MM.1S (cell line): ENCODE measurements around the gene RNF113B.

Experiments used
- DNase-seq: peaks from one replicate; pipeline ENCODE4 v3.0.0-alpha.2; 2015
- H2AFZ ChIP-seq: fragments of 300-600 bp; sonication (generic); 2 replicates; pipeline ENCODE4 v1.6.0; 2016; ENCODE audit warnings: antibody characterized with exemption, low read length
- H3F3A ChIP-seq: fragments of 300-600 bp; sonication (generic); 2 replicates; pipeline ENCODE4 v1.6.1; 2016; ENCODE audit warnings: mild to moderate bottlenecking, antibody characterized with exemption, low read length, moderate library complexity, mixed read lengths; ENCODE audit not compliant: insufficient read depth
- H3K27ac ChIP-seq: fragments of 300-600 bp; sonication (generic); 2 replicates; pipeline ENCODE4 v1.5.1; 2016; ENCODE audit warnings: mild to moderate bottlenecking, low read length
- H3K27me3 ChIP-seq: fragments of 300-600 bp; sonication (generic); replicated peaks from 2 replicates; pipeline ENCODE4 v1.6.0; 2016; ENCODE audit warnings: low read length; ENCODE audit not compliant: insufficient read depth
- H3K36me3 ChIP-seq: fragments of 300-600 bp; sonication (generic); replicated peaks from 2 replicates; pipeline ENCODE4 v1.6.1; 2016; ENCODE audit warnings: mild to moderate bottlenecking, low read length, mixed read lengths; ENCODE audit not compliant: insufficient read depth
- H3K4me1 ChIP-seq: fragments of 300-600 bp; sonication (generic); 2 replicates; pipeline ENCODE4 v1.6.1; 2016; ENCODE audit warnings: low read length, mixed read lengths
- H3K4me2 ChIP-seq: fragments of 300-600 bp; sonication (generic); 2 replicates; pipeline ENCODE4 v1.6.0; 2016; ENCODE audit warnings: low read depth, low read length
- H3K4me3 ChIP-seq: fragments of 300-600 bp; sonication (generic); 2 replicates; pipeline ENCODE4 v1.5.1; 2016; ENCODE audit warnings: low read length, mixed read lengths
- H3K79me2 ChIP-seq: fragments of 300-600 bp; sonication (generic); 2 replicates; pipeline ENCODE4 v1.6.1; 2016; ENCODE audit warnings: mixed run types, low read length, mixed read lengths
- H3K9ac ChIP-seq: fragments of 300-600 bp; sonication (generic); 2 replicates; pipeline ENCODE4 v1.6.1; 2016; ENCODE audit warnings: low read length, mixed read lengths
- H3K9me2 ChIP-seq: fragments of 300-600 bp; sonication (generic); replicated peaks from 2 replicates; pipeline ENCODE4 v1.6.1; 2016; ENCODE audit warnings: mild to moderate bottlenecking, low read length, mixed read lengths; ENCODE audit not compliant: insufficient read depth
- H3K9me3 ChIP-seq: fragments of 300-600 bp; sonication (generic); replicated peaks from 2 replicates; pipeline ENCODE4 v1.6.1; 2016; ENCODE audit warnings: mild to moderate bottlenecking, low read length, mixed read lengths; ENCODE audit not compliant: insufficient read depth
- H4K20me1 ChIP-seq: fragments of 300-600 bp; sonication (generic); 2 replicates; pipeline ENCODE4 v1.6.1; 2016; ENCODE audit warnings: mild to moderate bottlenecking, low read length, moderate library complexity, mixed read lengths; ENCODE audit not compliant: insufficient read depth
- EZH2 ChIP-seq: fragments of 300-600 bp; sonication (generic); optimal IDR thresholded peaks from 2 replicates; pipeline ENCODE3; 2017; ENCODE audit warnings: low read depth, mild to moderate bottlenecking, antibody characterized with exemption, low read length, mixed read lengths
- EZH2phosphoT487 ChIP-seq: fragments of 300-600 bp; sonication (generic); IDR thresholded peaks from 2 replicates; pipeline ENCODE4 v1.6.1; 2018; ENCODE audit warnings: antibody characterized with exemption, low read length
- TF ChIP-seq, protein P1 (sequence below): fragments of 300-600 bp; sonication (generic); IDR thresholded peaks from 2 replicates; pipeline ENCODE4 v1.5.1; 2016; ENCODE audit warnings: antibody characterized with exemption, low read length, mixed read lengths

RNF113B gene

DNA sequence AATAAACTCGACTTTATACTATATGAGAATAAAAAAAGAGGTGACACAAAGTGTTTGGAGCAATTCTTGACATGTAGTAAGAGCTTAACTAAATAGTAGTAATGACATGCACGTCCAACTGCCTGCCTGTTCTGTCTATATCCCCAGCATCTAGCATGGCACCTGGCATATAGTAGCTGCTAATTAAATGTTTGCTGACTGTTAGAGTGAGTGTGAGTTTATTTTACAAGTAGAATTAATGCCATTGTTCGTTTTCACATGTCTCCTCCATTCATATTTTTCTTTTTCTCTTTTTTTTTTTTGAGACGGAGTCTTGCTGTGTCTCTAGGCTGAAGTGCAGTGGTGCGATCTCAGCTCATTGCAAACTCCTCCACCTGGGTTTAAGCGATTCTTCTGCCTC is 38.4 kb upstream of the RNF113B start:
- H3F3A ChIP-seq: no peaks in the 10 kb centered on the region
- no peaks in the 10 kb centered on the region for H3K9me2 ChIP-seq
- no peak overlapping the region for H2AFZ ChIP-seq
- no peaks in the 10 kb centered on the region for H3K79me2 ChIP-seq
- no peaks in the 10 kb centered on the region for H3K27me3 ChIP-seq
- H3K27ac ChIP-seq: no peak overlapping the region
- H4K20me1 ChIP-seq: no peaks in the 10 kb centered on the region
- H3K4me1 ChIP-seq: no peaks in the 10 kb centered on the region
- no peak overlapping the region for H3K9ac ChIP-seq
- no peak overlapping the region for H3K4me3 ChIP-seq
- no peak for DNase-seq
- H3K4me2 ChIP-seq: no peak overlapping the region
- no peak for TF ChIP-seq EZH2
- no peak for TF ChIP-seq EZH2phosphoT487
- TF ChIP-seq, protein P1, sequence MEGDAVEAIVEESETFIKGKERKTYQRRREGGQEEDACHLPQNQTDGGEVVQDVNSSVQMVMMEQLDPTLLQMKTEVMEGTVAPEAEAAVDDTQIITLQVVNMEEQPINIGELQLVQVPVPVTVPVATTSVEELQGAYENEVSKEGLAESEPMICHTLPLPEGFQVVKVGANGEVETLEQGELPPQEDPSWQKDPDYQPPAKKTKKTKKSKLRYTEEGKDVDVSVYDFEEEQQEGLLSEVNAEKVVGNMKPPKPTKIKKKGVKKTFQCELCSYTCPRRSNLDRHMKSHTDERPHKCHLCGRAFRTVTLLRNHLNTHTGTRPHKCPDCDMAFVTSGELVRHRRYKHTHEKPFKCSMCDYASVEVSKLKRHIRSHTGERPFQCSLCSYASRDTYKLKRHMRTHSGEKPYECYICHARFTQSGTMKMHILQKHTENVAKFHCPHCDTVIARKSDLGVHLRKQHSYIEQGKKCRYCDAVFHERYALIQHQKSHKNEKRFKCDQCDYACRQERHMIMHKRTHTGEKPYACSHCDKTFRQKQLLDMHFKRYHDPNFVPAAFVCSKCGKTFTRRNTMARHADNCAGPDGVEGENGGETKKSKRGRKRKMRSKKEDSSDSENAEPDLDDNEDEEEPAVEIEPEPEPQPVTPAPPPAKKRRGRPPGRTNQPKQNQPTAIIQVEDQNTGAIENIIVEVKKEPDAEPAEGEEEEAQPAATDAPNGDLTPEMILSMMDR: no peak
- no peaks in the 10 kb centered on the region for H3K9me3 ChIP-seq
- no peaks in the 10 kb centered on the region for H3K36me3 ChIP-seq

DNA sequence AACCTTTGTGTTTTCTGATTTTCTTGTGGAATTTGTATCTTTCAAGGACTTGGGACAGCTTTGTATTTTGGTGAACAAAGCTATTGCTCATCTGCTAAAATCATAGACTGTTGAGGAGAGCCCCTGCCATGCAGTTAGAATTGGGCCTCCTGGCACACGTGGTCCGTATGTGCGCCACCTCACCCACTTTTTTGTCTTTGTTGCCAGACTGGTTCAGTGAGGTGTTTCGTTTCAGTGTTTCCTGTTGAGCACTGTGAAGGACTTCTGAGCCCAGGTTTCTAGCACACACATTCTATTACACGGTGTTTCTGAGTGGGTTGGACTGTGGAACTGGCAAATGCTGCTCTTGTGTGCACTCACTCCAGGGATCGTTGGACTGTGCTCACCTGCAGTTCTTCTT is 37.6 kb upstream of the RNF113B start:
- Histone ChIP-seq H3K9ac (no peak overlapping the region), H3K9me3 (no peaks in the 10 kb centered on the region), H2AFZ (no peak overlapping the region), H3K4me3 (no peak overlapping the region), H3F3A (no peaks in the 10 kb centered on the region), H3K4me1 (no peaks in the 10 kb centered on the region), H3K79me2 (no peaks in the 10 kb centered on the region), H3K27ac (no peak overlapping the region), H4K20me1 (no peaks in the 10 kb centered on the region), H3K36me3 (no peaks in the 10 kb centered on the region), H3K4me2 (no peak overlapping the region), H3K9me2 (no peaks in the 10 kb centered on the region), H3K27me3 (no peaks in the 10 kb centered on the region)
- TF ChIP-seq, protein P1: no peak
- TF ChIP-seq EZH2 (no peak), EZH2phosphoT487 (no peak)
- DNase-seq: no peak

DNA sequence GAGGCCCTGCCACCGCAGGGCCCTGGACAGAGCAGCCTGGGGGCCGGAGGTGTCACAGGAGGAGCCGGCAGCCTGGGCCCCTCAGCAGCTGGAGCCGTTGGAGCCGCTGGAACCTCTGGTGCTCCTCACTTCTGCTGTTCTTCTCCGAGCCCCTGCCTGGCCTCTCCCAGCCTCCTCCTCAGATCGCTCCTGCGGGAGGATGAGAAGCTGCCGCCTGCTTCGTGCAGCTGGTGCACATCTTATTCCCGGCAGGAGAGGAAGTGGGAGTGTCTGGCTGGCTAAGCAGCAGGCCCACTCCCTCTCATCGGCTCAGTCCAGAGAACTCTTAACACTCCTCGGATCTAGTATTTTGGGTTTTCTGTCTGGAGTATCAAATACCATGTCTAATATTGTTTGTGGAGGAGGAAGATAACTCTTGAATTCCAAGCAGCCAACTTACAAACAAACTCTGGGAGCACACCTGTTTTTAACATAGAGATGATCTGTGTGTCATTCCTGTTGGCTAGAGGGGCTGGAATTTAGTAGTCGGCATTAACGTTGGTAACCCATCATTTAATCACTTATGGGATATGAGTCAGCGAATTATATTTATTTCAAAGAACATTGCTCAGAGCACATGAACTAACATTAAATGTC is 37.1 kb upstream of the RNF113B start:
- Histone ChIP-seq H3F3A (no peaks in the 10 kb centered on the region), H3K4me2 (no peak overlapping the region), H3K9ac (no peak overlapping the region), H3K9me2 (no peaks in the 10 kb centered on the region), H3K27ac (no peak overlapping the region), H3K36me3 (no peaks in the 10 kb centered on the region), H3K9me3 (no peaks in the 10 kb centered on the region), H2AFZ (no peak overlapping the region), H3K4me3 (no peak overlapping the region), H3K4me1 (no peaks in the 10 kb centered on the region), H3K27me3 (no peaks in the 10 kb centered on the region), H3K79me2 (no peaks in the 10 kb centered on the region), H4K20me1 (no peaks in the 10 kb centered on the region)
- no peak for DNase-seq
- TF ChIP-seq EZH2phosphoT487 (no peak), EZH2 (no peak)
- TF ChIP-seq, protein P1: no peak
